KOPT-K1 (cell line): ENCODE results near the gene ELL2.
"Not testable (repeated sequence)": the region's sequence is repeated elsewhere in the genome, so short reads cannot be mapped to it uniquely, and the experiment has no call there.

Source experiments
- H3K27ac ChIP-seq: fragments of 200-600 bp; sonication (generic); 2 replicates; pipeline ENCODE4 v1.5.1; 2016; ENCODE audit warnings: antibody characterized with exemption, mild to moderate bottlenecking, low read depth, low read length; ENCODE audit not compliant: poor library complexity, severe bottlenecking
- H3K36me3 ChIP-seq: fragments of 200-600 bp; sonication (generic); 2 replicates; pipeline ENCODE4 v1.5.1; 2017; ENCODE audit warnings: antibody characterized with exemption, mild to moderate bottlenecking, low read length, moderate library complexity; ENCODE audit not compliant: insufficient read depth
- H3K9me3 ChIP-seq: fragments of 200-600 bp; sonication (generic); 2 replicates; pipeline ENCODE4 v1.5.1; 2017; ENCODE audit warnings: antibody characterized with exemption, low read length, mild to moderate bottlenecking; ENCODE audit not compliant: insufficient read depth, poor library complexity, severe bottlenecking

The ELL2 gene

GRCh38 chr5:95864944-95865504 lies 96.6 kb downstream of the ELL2 start:
- no peak overlapping the region for H3K27ac ChIP-seq

DNA sequence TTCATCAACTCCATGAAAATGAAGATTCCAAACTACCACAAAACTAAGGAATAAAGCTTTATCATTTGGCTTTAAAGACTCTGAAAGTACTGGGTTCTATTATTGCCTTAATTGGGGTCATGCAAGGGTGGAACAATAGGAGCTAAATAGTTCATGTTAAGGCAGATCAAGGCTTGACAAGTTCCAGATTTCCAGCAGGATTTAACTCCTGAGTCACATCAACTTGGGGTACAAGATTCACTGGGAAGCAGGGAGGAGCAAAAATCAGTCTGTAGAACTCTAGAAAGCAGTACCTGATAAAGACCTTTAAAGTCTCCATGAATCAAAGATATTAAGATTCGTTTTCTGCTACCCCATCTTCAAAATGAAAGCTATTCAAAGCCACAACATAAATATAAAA lies 97.2 kb downstream of the ELL2 start:
- H3K36me3 ChIP-seq, result no peaks in the 10 kb centered on the region
- H3K27ac ChIP-seq, result no peak overlapping the region
- no peaks in the 10 kb centered on the region for H3K9me3 ChIP-seq

More at GRCh38 chr5:95864944-95865504, 96.6 kb downstream of the ELL2 start:
- Histone ChIP-seq H3K36me3 (no peaks in the 10 kb centered on the region), H3K9me3 (no peaks in the 10 kb centered on the region)

DNA sequence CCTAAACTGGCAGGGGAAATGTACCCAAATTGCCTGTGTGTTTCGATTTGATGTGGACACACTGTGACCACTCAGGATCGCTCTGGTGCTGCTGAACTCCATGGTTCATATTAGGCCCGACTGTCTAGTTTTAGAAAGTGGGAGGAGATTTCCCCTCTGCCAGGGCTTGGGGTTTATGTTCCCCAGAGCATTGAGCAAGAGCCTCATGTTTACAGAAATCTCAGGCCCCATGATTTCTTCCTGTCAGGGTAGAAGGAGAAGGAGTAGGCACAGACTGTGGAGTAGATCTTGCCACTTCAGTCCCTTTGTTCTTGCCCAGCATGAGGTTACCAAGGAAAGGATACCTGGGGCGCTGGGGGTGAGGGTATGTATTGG lies 98.3 kb downstream of the ELL2 start:
- Histone ChIP-seq H3K9me3 (no peaks in the 10 kb centered on the region), H3K36me3 (no peaks in the 10 kb centered on the region), H3K27ac (no peak overlapping the region)

GRCh38 chr5:95862671-95863382 lies 98.8 kb downstream of the ELL2 start:
- H3K9me3 ChIP-seq, result no peaks in the 10 kb centered on the region
- H3K27ac ChIP-seq, result no peak overlapping the region
- no peaks in the 10 kb centered on the region for H3K36me3 ChIP-seq

DNA sequence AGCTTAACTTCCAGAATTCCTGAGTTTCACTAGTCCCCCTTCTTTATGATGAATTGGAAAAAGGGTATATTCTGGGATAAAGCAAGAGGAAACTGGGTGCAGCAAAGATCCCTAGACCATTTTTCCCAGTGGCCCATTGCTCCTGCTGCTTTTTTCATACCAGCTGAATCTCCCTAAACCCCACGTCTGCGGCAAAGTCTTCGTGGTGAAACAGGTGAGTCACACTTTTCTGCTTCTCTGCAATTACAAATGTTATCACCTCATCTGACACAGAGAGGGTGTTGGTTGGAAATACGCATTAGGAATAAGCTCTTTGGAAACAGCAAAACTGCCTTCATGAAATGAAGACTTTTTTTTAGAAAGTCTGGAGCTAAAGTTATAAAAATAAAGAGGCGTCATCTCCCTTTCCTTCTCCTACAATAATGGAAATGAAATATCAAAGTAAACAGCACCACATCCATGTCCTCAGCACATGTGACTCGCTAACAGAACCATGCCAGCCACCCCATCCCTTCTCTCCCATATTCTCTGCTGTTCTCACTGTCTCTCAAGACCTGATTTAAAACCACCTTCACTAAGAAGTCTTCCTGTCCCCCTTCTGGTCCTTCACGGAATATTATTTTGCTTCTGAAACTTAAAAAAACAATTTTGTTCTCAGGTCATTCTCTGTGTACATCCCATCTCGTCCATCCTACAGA lies 99.6 kb downstream of the ELL2 start:
- Histone ChIP-seq H3K9me3 (no peaks in the 10 kb centered on the region), H3K36me3 (no peaks in the 10 kb centered on the region), H3K27ac (no peak overlapping the region)

DNA sequence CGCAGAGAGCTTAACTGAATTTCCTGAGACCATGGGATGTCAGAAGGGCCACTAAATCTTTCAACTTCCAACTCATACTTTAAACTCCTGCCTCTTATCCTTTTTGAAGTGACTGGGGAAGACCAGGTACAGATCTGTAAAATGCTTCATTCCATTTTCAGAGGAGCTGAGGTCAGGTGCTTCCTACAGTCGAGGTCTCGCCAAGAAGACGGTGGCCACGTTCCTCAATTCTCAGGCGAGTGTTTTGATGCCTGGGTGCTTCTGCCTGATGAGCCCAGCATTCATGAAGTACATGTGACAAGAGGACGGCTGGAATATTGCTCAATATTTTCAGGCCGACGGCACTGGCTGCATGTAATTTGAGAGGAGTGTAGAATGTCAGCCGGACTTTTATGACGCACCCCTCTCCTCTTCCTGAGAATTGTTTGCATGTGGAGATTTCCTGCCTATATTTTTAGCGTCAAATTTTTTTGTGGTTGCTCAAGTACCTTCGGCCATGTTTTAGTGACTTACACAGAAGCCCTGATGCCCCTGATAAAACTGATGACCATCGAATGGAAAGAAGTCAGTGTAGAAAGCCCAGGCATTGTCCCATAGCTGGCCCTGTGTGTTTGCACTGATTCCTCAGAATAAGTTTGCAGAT lies 100.3 kb downstream of the ELL2 start:
- Histone ChIP-seq H3K9me3 (no peaks in the 10 kb centered on the region), H3K27ac (no peak overlapping the region)

GRCh38 chr5:95859661-95860060 lies 102.0 kb downstream of the ELL2 start:
- no peaks in the 10 kb centered on the region for H3K36me3 ChIP-seq
- no peak overlapping the region for H3K27ac ChIP-seq

More for the DNA sequence above, 100.3 kb downstream of the ELL2 start:
- no peaks in the 10 kb centered on the region for H3K36me3 ChIP-seq

GRCh38 chr5:95858661-95859595 lies 102.7 kb downstream of the ELL2 start:
- H3K27ac ChIP-seq, result no peak overlapping the region
- no peaks in the 10 kb centered on the region for H3K36me3 ChIP-seq
- no peaks in the 10 kb centered on the region for H3K9me3 ChIP-seq

More at GRCh38 chr5:95859661-95860060, 102.0 kb downstream of the ELL2 start:
- H3K9me3 ChIP-seq, result no peaks in the 10 kb centered on the region

GRCh38 chr5:95858023-95858461 lies 103.6 kb downstream of the ELL2 start:
- Histone ChIP-seq H3K36me3 (no peaks in the 10 kb centered on the region), H3K27ac (no peak overlapping the region), H3K9me3 (no peaks in the 10 kb centered on the region)

DNA sequence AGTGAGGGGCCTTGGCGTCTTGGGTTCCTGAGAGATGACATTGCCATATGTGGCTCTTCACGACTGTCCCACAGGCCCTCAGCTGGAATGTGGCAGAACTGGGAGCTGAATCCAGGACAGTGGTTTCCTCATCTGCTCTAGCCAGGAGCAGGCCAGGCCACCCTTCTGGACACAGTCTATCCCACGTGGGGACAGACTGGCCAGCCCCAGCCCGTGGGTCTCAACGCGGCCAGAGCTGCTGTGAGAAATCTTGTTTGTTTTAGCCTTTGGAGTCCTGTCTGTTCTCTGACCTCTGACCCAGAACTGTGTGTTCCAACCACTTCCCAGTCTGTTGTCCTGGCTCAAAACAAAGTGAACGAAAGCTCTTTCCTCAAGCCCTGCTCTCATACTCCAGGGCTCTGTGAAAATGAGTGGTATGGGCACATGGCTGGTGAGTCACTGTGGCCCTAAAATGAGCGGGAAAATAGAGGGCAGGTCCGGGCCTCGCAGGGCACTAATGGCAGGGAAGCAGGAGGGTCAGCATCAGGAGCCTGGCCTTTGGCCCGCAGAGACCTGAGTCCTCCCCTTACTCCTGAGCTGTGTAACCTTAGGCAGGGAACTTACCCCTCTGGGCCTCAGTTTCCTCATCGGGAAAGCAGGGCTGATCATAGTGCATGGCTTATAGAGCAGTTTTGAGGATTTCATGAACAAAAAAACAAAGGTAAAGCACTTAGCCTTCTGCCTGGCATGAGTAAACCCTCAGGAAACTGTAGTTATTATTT lies 104.3 kb downstream of the ELL2 start:
- Histone ChIP-seq H3K9me3 (no peaks in the 10 kb centered on the region), H3K27ac (no peak overlapping the region)

GRCh38 chr5:95856501-95856981 lies 105.1 kb downstream of the ELL2 start:
- Histone ChIP-seq H3K27ac (no peak overlapping the region), H3K9me3 (no peaks in the 10 kb centered on the region), H3K36me3 (no peaks in the 10 kb centered on the region)

More for the DNA sequence above, 104.3 kb downstream of the ELL2 start:
- H3K36me3 ChIP-seq, result no peaks in the 10 kb centered on the region

DNA sequence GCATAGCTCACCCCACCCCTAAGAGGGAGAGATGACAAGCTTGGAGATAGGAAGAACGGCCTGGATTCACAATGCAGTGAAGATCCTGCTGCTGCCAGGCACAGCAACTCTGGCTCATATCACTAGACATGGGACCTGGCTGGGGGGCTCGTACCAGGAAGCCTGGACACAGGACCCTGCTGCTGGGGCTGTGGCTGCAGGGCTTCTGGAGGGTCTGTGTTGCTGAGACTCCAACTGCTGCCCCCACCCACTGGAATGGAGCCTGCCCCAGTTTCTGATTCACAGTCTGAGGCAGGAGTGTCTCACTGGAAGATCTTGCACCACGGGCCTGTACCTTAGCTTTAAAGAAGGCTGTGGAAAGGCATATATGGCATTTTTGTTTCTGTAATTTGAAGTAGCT lies 108.2 kb downstream of the ELL2 start:
- no peak overlapping the region for H3K27ac ChIP-seq
- H3K36me3 ChIP-seq, result no peaks in the 10 kb centered on the region
- no peaks in the 10 kb centered on the region for H3K9me3 ChIP-seq

GRCh38 chr5:95852567-95852966 lies 109.1 kb downstream of the ELL2 start:
- Histone ChIP-seq H3K9me3 (no peaks in the 10 kb centered on the region), H3K36me3 (no peaks in the 10 kb centered on the region), H3K27ac (no peak overlapping the region)

GRCh38 chr5:95851141-95851540 lies 110.5 kb downstream of the ELL2 start:
- not testable (repeated sequence) for H3K9me3 ChIP-seq

More at GRCh38 chr5:95851141-95851540, 110.5 kb downstream of the ELL2 start:
- not testable (repeated sequence) for H3K27ac ChIP-seq, H3K36me3 ChIP-seq
